ENCODE results near the gene RAX2.

GRCh38 chr19:3776479-3777040 is 4.5 kb upstream of the RAX2 start:
- no peak for TF ChIP-seq EZH2 (IDR thresholded peaks at IDR 0.05; ENCODE audit: insufficient read depth, poor library complexity, severe bottlenecking)
- TF ChIP-seq EZH2phosphoT487 (IDR thresholded peaks at IDR 0.05; ENCODE audit: insufficient read depth, low read depth) = no peak
